PC-9 (cell line): ENCODE results near the gene GNG8. TPM values are rescaled to one million over a fixed set of nuclear protein-coding genes. Genes with fewer than 3 reads are reported as not detected.

Experiments
- BruUV-seq: library from RNA; stranded (reverse); fragments of 400-500 nt; replicated peaks from 2 replicates; lab custom pipeline; 2021; lab: Mats Ljungman, UMichigan
- CTCF ChIA-PET: fragments of 300-600 bp; sonication (Branson Sonifier 250); formaldehyde crosslinking; loops from one replicate; lab custom pipeline; 2022; ENCODE audit warnings: antibody characterized with exemption; lab: Charles Lee
- POLR2A ChIA-PET: fragments of 300-600 bp; sonication (Branson Sonifier 250); formaldehyde crosslinking; loops from one replicate; lab custom pipeline; 2022; ENCODE audit warnings: antibody characterized with exemption; ENCODE audit not compliant: unreplicated experiment; lab: Charles Lee
- DNase-seq, 2 experiments: peaks; one replicate each; pipeline versions ENCODE4 v3.0.0 to v3.0.0-alpha.2; 2015 to 2022; ENCODE audit warnings: mixed read lengths in 1 of 2
- H2AFZ ChIP-seq: fragments of 200-600 bp; sonication (generic); 2 replicates; pipeline ENCODE4 v1.8.1; 2017; ENCODE audit warnings: antibody characterized with exemption
- H3F3A ChIP-seq: fragments of 200-600 bp; sonication (generic); 2 replicates; pipeline ENCODE4 v1.8.1; 2017; ENCODE audit warnings: antibody characterized with exemption, mild to moderate bottlenecking, low read depth; ENCODE audit not compliant: insufficient read depth
- H3K27ac ChIP-seq: fragments of 200-600 bp; sonication (generic); 2 replicates; pipeline ENCODE4 v1.6.1; 2016; ENCODE audit warnings: mixed run types
- H3K27me3 ChIP-seq: fragments of 200-600 bp; sonication (generic); 2 replicates; pipeline ENCODE4 v1.6.1; 2016; ENCODE audit warnings: low read depth, mixed run types; ENCODE audit not compliant: insufficient read depth
- H3K36me3 ChIP-seq: fragments of 200-600 bp; sonication (generic); 2 replicates; pipeline ENCODE4 v1.6.1; 2016; ENCODE audit warnings: low read depth, mixed run types
- H3K4me1 ChIP-seq: fragments of 200-600 bp; sonication (generic); replicated peaks from 2 replicates; pipeline ENCODE4 v1.6.1; 2016; ENCODE audit warnings: mixed run types; ENCODE audit not compliant: insufficient read depth
- H3K4me2 ChIP-seq: fragments of 200-600 bp; sonication (generic); 2 replicates; pipeline ENCODE4 v1.6.1; 2017; ENCODE audit warnings: mixed run types
- H3K4me3 ChIP-seq: fragments of 200-600 bp; sonication (generic); 2 replicates; pipeline ENCODE4 v1.6.1; 2016; ENCODE audit warnings: mixed run types
- H3K79me2 ChIP-seq: fragments of 200-600 bp; sonication (generic); 2 replicates; pipeline ENCODE4 v1.6.1; 2017; ENCODE audit warnings: low read depth, mixed run types
- H3K9me2 ChIP-seq: fragments of 200-600 bp; sonication (generic); 2 replicates; pipeline ENCODE4 v1.8.1; 2017; ENCODE audit warnings: mild to moderate bottlenecking; ENCODE audit not compliant: insufficient read depth
- H3K9me3 ChIP-seq: fragments of 200-600 bp; sonication (generic); 2 replicates; pipeline ENCODE4 v1.8.1; 2016; ENCODE audit warnings: low read depth; ENCODE audit not compliant: insufficient read depth
- H4K20me1 ChIP-seq: fragments of 200-600 bp; sonication (generic); 2 replicates; pipeline ENCODE4 v1.8.1; 2017; ENCODE audit not compliant: insufficient read depth
- CTCF ChIP-seq: fragments of 200-600 bp; sonication (generic); conservative IDR thresholded peaks from 2 replicates; pipeline ENCODE4 v1.6.1; 2017; ENCODE audit warnings: mixed run types, antibody characterized with exemption, mild to moderate bottlenecking, moderate library complexity
- EZH2 ChIP-seq: fragments of 200-600 bp; sonication (generic); IDR thresholded peaks from 2 replicates; pipeline ENCODE4 v1.8.0; 2017; ENCODE audit warnings: antibody characterized with exemption, low read depth
- intact Hi-C: fragments of 100-400 bp; cut with micrococcal nuclease; formaldehyde crosslinking; loops from one replicate; pipeline ENCODE4 v1.10.0; 2022; ENCODE audit not compliant: unreplicated experiment
- total RNA-seq: library from RNA; stranded (reverse); gene quantifications from 2 replicates; pipeline ENCODE4 v1.2.3, GENCODE V29; 2021

The GNG8 gene
- total RNA-seq, 1 experiment from 2014 or later, result not detected

GRCh38 chr19:46644720-46645119, 8.7 kb upstream of the GNG8 start:
- no peaks in the 10 kb centered on the region for H4K20me1 ChIP-seq
- no peak overlapping the region for H2AFZ ChIP-seq
- H3K4me2 ChIP-seq, result no peak overlapping the region
- H3K9me3 ChIP-seq, result 0 out of 2 replicates have a peak, but pooled peaks cover 5% of the 10 kb centered on the region
- peaks cover 5% of the 10 kb centered on the region; the same call in 1 of the 2 replicates for H3F3A ChIP-seq
- BruUV-seq, result no TSS peak
- no peaks in the 10 kb centered on the region for H3K79me2 ChIP-seq
- no peaks in the 10 kb centered on the region for H3K36me3 ChIP-seq
- intact Hi-C loops, result no loop called here
- ChIA-PET CTCF (no interaction called here), POLR2A (interaction anchor here (0.6 kb wide), 1 partner anchor 44 kb away, joined by 4 read pairs; no protein-coding TSS in a partner anchor)
- no peak for DNase-seq
- no peak overlapping the region for H3K27ac ChIP-seq
- H3K4me1 ChIP-seq, result peaks cover 1% of the 10 kb centered on the region; the same call in 1 of the 2 replicates
- TF ChIP-seq EZH2 (no peak), CTCF (no peak)
- H3K9me2 ChIP-seq, result no peaks in the 10 kb centered on the region
- H3K27me3 ChIP-seq, result peaks cover 20% of the 10 kb centered on the region
- H3K4me3 ChIP-seq, result no peak overlapping the region

GRCh38 chr19:46640656-46641055, 4.7 kb upstream of the GNG8 start:
- CTCF ChIA-PET, result no interaction called here

GRCh38 chr19:46639358-46640182, 3.6 kb upstream of the GNG8 start:
- peaks cover 9% of the 10 kb centered on the region; the same call in 1 of the 2 replicates for H3F3A ChIP-seq
- no peak overlapping the region for H3K27ac ChIP-seq
- CTCF ChIA-PET, result no interaction called here

More at GRCh38 chr19:46640656-46641055, 4.7 kb upstream of the GNG8 start:
- Histone ChIP-seq H3K79me2 (no peaks in the 10 kb centered on the region), H2AFZ (no peak overlapping the region), H3K4me1 (peaks cover 13% of the 10 kb centered on the region), H3F3A (peaks cover 9% of the 10 kb centered on the region; the same call in 1 of the 2 replicates), H3K4me2 (no peak overlapping the region), H3K27ac (no peak overlapping the region), H3K9me3 (no peaks in the 10 kb centered on the region), H3K36me3 (no peaks in the 10 kb centered on the region), H3K9me2 (no peaks in the 10 kb centered on the region), H3K27me3 (peaks cover 49% of the 10 kb centered on the region), H3K4me3 (no peak overlapping the region), H4K20me1 (no peaks in the 10 kb centered on the region)
- intact Hi-C loops, result no loop called here
- POLR2A ChIA-PET, result no interaction called here
- no peak for TF ChIP-seq CTCF
- TF ChIP-seq EZH2, result no peak
- BruUV-seq, result no TSS peak
- DNase-seq, result no peak

More at GRCh38 chr19:46639358-46640182, 3.6 kb upstream of the GNG8 start:
- POLR2A ChIA-PET, result no interaction called here
- peak overlapping the region; percentile 76 for H2AFZ ChIP-seq
- H3K4me3 ChIP-seq, result peak overlapping the region; percentile 54; the same call in 1 of the 2 replicates
- no peaks in the 10 kb centered on the region for H3K9me3 ChIP-seq
- DNase-seq, result no peak
- H3K4me1 ChIP-seq, result peaks cover 13% of the 10 kb centered on the region
- H4K20me1 ChIP-seq, result no peaks in the 10 kb centered on the region
- peak overlapping the region; percentile 74 for H3K4me2 ChIP-seq
- no TSS peak for BruUV-seq
- H3K27me3 ChIP-seq, result peaks cover 55% of the 10 kb centered on the region
- intact Hi-C loops, result no loop called here
- no peaks in the 10 kb centered on the region for H3K79me2 ChIP-seq
- TF ChIP-seq EZH2 (no peak), CTCF (no peak)
- H3K9me2 ChIP-seq, result no peaks in the 10 kb centered on the region
- H3K36me3 ChIP-seq, result no peaks in the 10 kb centered on the region
